Peyer's patch (tissue), 4 donors: ENCODE data around the gene ZBTB20.

ENCODE experiments used
- POLR2A ChIP-seq, 2 donors: fragments of 450-650 bp; IDR thresholded peaks; one replicate each; pipeline ENCODE4 v1.5.1; 2017; ENCODE audit warnings: antibody characterized with exemption in 2 of 2, mild to moderate bottlenecking in 2 of 2, moderate library complexity in 2 of 2
- TF ChIP-seq, protein P1 (sequence below), 6 experiments: fragments of 450-650 bp in 4 of 6; fragments of 200-600 bp in 2 of 6; sonication (generic) in 1 of 6; IDR thresholded peaks; one replicate each; pipeline ENCODE4 v1.5.1; 2017 to 2019; ENCODE audit warnings: antibody characterized with exemption in 6 of 6, mild to moderate bottlenecking in 3 of 6, moderate library complexity in 1 of 6

DNA sequence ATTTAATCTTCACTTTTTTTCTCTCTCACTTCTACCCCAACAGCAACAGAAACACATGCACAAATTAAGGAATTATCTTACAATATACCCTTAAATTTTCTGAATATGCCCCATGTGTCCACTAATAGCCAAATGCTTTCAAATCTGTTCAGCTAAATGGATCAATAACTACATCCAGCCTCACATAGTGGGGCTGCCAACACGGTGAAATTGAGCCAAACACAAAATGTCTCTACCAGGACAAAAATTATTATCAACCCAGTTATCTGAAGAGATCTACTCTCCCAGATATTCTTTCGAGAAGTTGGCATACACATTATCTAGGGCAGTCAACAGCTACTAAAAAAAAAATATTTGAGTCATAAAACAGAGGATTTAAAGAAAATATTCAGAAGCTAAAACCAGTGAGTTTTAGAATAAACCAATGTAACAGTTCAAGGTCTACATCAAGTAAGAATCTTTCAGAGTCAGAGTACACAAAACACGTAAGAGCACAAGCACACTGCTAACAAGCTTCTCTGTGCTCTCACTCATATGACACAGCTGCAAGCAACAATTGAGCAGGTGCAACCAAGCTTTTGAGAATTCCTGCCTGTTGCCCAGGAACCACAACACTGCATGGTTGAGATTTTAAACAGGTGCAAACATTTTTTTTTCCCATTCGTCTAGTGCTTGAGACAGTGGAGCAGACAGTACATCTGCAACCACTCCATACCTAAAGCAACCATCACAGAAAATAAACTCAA, 247.7 kb downstream of the ZBTB20 start:
- TF ChIP-seq, protein P1, sequence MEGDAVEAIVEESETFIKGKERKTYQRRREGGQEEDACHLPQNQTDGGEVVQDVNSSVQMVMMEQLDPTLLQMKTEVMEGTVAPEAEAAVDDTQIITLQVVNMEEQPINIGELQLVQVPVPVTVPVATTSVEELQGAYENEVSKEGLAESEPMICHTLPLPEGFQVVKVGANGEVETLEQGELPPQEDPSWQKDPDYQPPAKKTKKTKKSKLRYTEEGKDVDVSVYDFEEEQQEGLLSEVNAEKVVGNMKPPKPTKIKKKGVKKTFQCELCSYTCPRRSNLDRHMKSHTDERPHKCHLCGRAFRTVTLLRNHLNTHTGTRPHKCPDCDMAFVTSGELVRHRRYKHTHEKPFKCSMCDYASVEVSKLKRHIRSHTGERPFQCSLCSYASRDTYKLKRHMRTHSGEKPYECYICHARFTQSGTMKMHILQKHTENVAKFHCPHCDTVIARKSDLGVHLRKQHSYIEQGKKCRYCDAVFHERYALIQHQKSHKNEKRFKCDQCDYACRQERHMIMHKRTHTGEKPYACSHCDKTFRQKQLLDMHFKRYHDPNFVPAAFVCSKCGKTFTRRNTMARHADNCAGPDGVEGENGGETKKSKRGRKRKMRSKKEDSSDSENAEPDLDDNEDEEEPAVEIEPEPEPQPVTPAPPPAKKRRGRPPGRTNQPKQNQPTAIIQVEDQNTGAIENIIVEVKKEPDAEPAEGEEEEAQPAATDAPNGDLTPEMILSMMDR (IDR thresholded peaks at IDR 0.05): no peak
- TF ChIP-seq POLR2A (IDR thresholded peaks at IDR 0.05): no peak
